Stimulated activated CD4-positive, alpha-beta T cell treated with anti-CD3 and anti-CD28 coated beads, Interleukin-1b, Interleukin-23, amount 100 ng/mL, for 48 hours (primary cell): ENCODE measurements around the gene TTC16.

ENCODE experiments used
- DNase-seq: peaks from one replicate; pipeline ENCODE4 v3.0.0-alpha.2; 2020

TTC16 gene

GRCh38 chr9:127698985-127699670 lies 16.8 kb upstream of the TTC16 start:
- DNase-seq: peak; percentile 90

GRCh38 chr9:127700140-127700539 lies 15.7 kb upstream of the TTC16 start:
- DNase-seq: no peak

- no peak for DNase-seq
These were observed 15.2 kb upstream of the TTC16 start for GRCh38 chr9:127700594-127701255.

- DNase-seq: no peak
These were observed 12.5 kb upstream of the TTC16 start for GRCh38 chr9:127703289-127703946.

- no peak for DNase-seq
These were observed 10.1 kb upstream of the TTC16 start for GRCh38 chr9:127705577-127706379.

- DNase-seq: no peak
These were observed 9.0 kb upstream of the TTC16 start, which contains the start of gene CFAP157 for GRCh38 chr9:127706836-127707241. Gene CFAP157, plus strand, starts transcription at chr9:127706988. Its CDS starts 44 bp downstream, at chr9:127707032.

GRCh38 chr9:127707766-127708165 lies 8.1 kb upstream of the TTC16 start:
- peak; percentile 45 for DNase-seq

- no peak for DNase-seq
These were observed 6.8 kb upstream of the TTC16 start for GRCh38 chr9:127708952-127709587.

- DNase-seq: no peak
These were observed 5.6 kb upstream of the TTC16 start for GRCh38 chr9:127710204-127710783.

- no peak for DNase-seq
These were observed 4.6 kb upstream of the TTC16 start for GRCh38 chr9:127711226-127711701.

GRCh38 chr9:127711831-127712274 lies 4.0 kb upstream of the TTC16 start:
- DNase-seq: no peak

GRCh38 chr9:127712371-127712770 lies 3.5 kb upstream of the TTC16 start:
- no peak for DNase-seq

GRCh38 chr9:127712867-127713266 lies 3.0 kb upstream of the TTC16 start:
- no peak for DNase-seq

- no peak for DNase-seq
These were observed 1.7 kb upstream of the TTC16 start for GRCh38 chr9:127714020-127714750.

GRCh38 chr9:127714951-127715469 lies 869 bp upstream of the TTC16 start:
- no peak for DNase-seq

GRCh38 chr9:127716412-127716811 lies 533 bp downstream of the TTC16 start:
- no peak for DNase-seq

GRCh38 chr9:127717766-127718165 lies 1.9 kb downstream of the TTC16 start:
- no peak for DNase-seq

- no peak for DNase-seq
These were observed 4.4 kb downstream of the TTC16 start for GRCh38 chr9:127720031-127720864.

GRCh38 chr9:127720865-127721227 lies 5.0 kb downstream of the TTC16 start:
- no peak for DNase-seq

GRCh38 chr9:127721391-127721821 lies 5.5 kb downstream of the TTC16 start:
- no peak for DNase-seq
